ENCODE measurements around the gene CDH26. TPM values are rescaled to one million over a fixed set of nuclear protein-coding genes. Genes with fewer than 3 reads are reported as not detected.

Gene CDH26
- total RNA-seq, 1 donor from 2014 or later: not detected

- Mint-ChIP-seq H3K27ac (ENCODE audit: unreplicated experiment) (no peak overlapping the region), H3K4me3 (ENCODE audit: unreplicated experiment) (no peak overlapping the region), H3K4me1 (ENCODE audit: low read depth) (no peaks in the 10 kb centered on the region)
These were observed 49.2 kb downstream of the CDH26 start for GRCh38 chr20:60007464-60007863.

GRCh38 chr20:60008130-60008808, 50.0 kb downstream of the CDH26 start:
- no peak for TF ChIP-seq CTCF (IDR thresholded peaks at IDR 0.05)
- H3K27me3 Mint-ChIP-seq (ENCODE audit: low read depth): peaks cover 7% of the 10 kb centered on the region
- no peak for DNase-seq (ENCODE audit: low spot score)

More at GRCh38 chr20:60007464-60007863, 49.2 kb downstream of the CDH26 start:
- Mint-ChIP-seq H3K27me3 (ENCODE audit: low read depth) (peaks cover 7% of the 10 kb centered on the region), H3K36me3 (ENCODE audit: low read depth) (no peaks in the 10 kb centered on the region), H3K9me3 (ENCODE audit: low read depth) (no peaks in the 10 kb centered on the region)
- DNase-seq (ENCODE audit: low spot score): no peak
- TF ChIP-seq CTCF (IDR thresholded peaks at IDR 0.05): no peak

GRCh38 chr20:60009318-60009717, 51.1 kb downstream of the CDH26 start:
- Mint-ChIP-seq H3K27me3 (ENCODE audit: low read depth) (peaks cover 7% of the 10 kb centered on the region), H3K4me3 (ENCODE audit: unreplicated experiment) (no peak overlapping the region), H3K36me3 (ENCODE audit: low read depth) (no peaks in the 10 kb centered on the region), H3K9me3 (ENCODE audit: low read depth) (no peaks in the 10 kb centered on the region), H3K27ac (ENCODE audit: unreplicated experiment) (no peak overlapping the region), H3K4me1 (ENCODE audit: low read depth) (peaks cover 3% of the 10 kb centered on the region)
- TF ChIP-seq CTCF (IDR thresholded peaks at IDR 0.05): no peak
- DNase-seq (ENCODE audit: low spot score): no peak

More at GRCh38 chr20:60008130-60008808, 50.0 kb downstream of the CDH26 start:
- Mint-ChIP-seq H3K36me3 (ENCODE audit: low read depth) (no peaks in the 10 kb centered on the region), H3K4me3 (ENCODE audit: unreplicated experiment) (no peak overlapping the region), H3K4me1 (ENCODE audit: low read depth) (no peaks in the 10 kb centered on the region), H3K9me3 (ENCODE audit: low read depth) (no peaks in the 10 kb centered on the region), H3K27ac (ENCODE audit: unreplicated experiment) (no peak overlapping the region)

GRCh38 chr20:60009826-60010616, 51.8 kb downstream of the CDH26 start:
- peak; percentile 35 for TF ChIP-seq CTCF (IDR thresholded peaks at IDR 0.05)
- H3K27ac Mint-ChIP-seq (ENCODE audit: unreplicated experiment): no peak overlapping the region
- no peaks in the 10 kb centered on the region for H3K9me3 Mint-ChIP-seq (ENCODE audit: low read depth)
- peaks cover 7% of the 10 kb centered on the region for H3K27me3 Mint-ChIP-seq (ENCODE audit: low read depth)
- DNase-seq (ENCODE audit: low spot score): no peak
- peaks cover 3% of the 10 kb centered on the region for H3K4me1 Mint-ChIP-seq (ENCODE audit: low read depth)
- no peak overlapping the region for H3K4me3 Mint-ChIP-seq (ENCODE audit: unreplicated experiment)
- H3K36me3 Mint-ChIP-seq (ENCODE audit: low read depth): no peaks in the 10 kb centered on the region

- Mint-ChIP-seq H3K9me3 (ENCODE audit: low read depth) (peaks cover 8% of the 10 kb centered on the region), H3K36me3 (ENCODE audit: low read depth) (peaks cover 2% of the 10 kb centered on the region), H3K27ac (ENCODE audit: unreplicated experiment) (no peak overlapping the region), H3K4me3 (ENCODE audit: unreplicated experiment) (no peak overlapping the region), H3K27me3 (ENCODE audit: low read depth) (peaks cover 12% of the 10 kb centered on the region), H3K4me1 (ENCODE audit: low read depth) (peaks cover 3% of the 10 kb centered on the region)
- TF ChIP-seq CTCF (IDR thresholded peaks at IDR 0.05): no peak
- no peak for DNase-seq (ENCODE audit: low spot score)
These were observed 52.7 kb downstream of the CDH26 start for GRCh38 chr20:60010689-60011458.

All from chondrocyte (in vitro differentiated cells).